NCI-H2196 treated with DMSO at 0.1 percent for 48 hours (cell line): ENCODE data around the gene BAIAP3.

ENCODE experiments used
- DNase-seq: peaks from one replicate; lab custom pipeline; 2025; ENCODE audit not compliant: unreplicated experiment; lab: John Stamatoyannopoulos, UW

Gene BAIAP3

GRCh38 chr16:1389762-1390161 lies 56.3 kb downstream of the BAIAP3 start:
- no peak for DNase-seq

- no peak for DNase-seq
Measured at GRCh38 chr16:1390239-1390779, 56.9 kb downstream of the BAIAP3 start.

GRCh38 chr16:1392826-1393225 lies 59.4 kb downstream of the BAIAP3 start:
- DNase-seq, result no peak

GRCh38 chr16:1393613-1394176 lies 60.2 kb downstream of the BAIAP3 start:
- DNase-seq, result no peak

- DNase-seq, result no peak
Measured at GRCh38 chr16:1394367-1394951, 61.0 kb downstream of the BAIAP3 start.

GRCh38 chr16:1395444-1396031 lies 62.1 kb downstream of the BAIAP3 start:
- no peak for DNase-seq

- DNase-seq, result no peak
Measured at GRCh38 chr16:1397779-1398178, 64.3 kb downstream of the BAIAP3 start.

- no peak for DNase-seq
Measured at GRCh38 chr16:1398351-1398750, 64.9 kb downstream of the BAIAP3 start.
